Gastroesophageal sphincter (tissue), 3 donors: ENCODE data around the gene CPT1C.

ENCODE experiments used
- EP300 ChIP-seq: sonication (generic); formaldehyde crosslinking; IDR thresholded peaks from one replicate; pipeline ENCODE4 v1.6.1; 2017; ENCODE audit warnings: antibody characterized with exemption, mild to moderate bottlenecking
- POLR2A ChIP-seq, 2 donors: fragments of 450-650 bp; IDR thresholded peaks; one replicate each; pipeline ENCODE4 v1.6.1; 2017; ENCODE audit warnings: antibody characterized with exemption in 2 of 2, mild to moderate bottlenecking in 2 of 2, moderate library complexity in 1 of 2
- POLR2AphosphoS5 ChIP-seq: sonication (generic); formaldehyde crosslinking; IDR thresholded peaks from one replicate; pipeline ENCODE4 v1.6.1; 2017; ENCODE audit warnings: antibody characterized with exemption
- TF ChIP-seq, protein P1 (sequence below), 4 experiments: fragments of 200-600 bp in 2 of 4; fragments of 450-650 bp in 2 of 4; sonication (generic) in 1 of 4; IDR thresholded peaks; one replicate each; pipeline ENCODE4 v1.5.1; 2017 to 2019; ENCODE audit warnings: antibody characterized with exemption in 4 of 4, mild to moderate bottlenecking in 2 of 4, moderate library complexity in 2 of 4

DNA sequence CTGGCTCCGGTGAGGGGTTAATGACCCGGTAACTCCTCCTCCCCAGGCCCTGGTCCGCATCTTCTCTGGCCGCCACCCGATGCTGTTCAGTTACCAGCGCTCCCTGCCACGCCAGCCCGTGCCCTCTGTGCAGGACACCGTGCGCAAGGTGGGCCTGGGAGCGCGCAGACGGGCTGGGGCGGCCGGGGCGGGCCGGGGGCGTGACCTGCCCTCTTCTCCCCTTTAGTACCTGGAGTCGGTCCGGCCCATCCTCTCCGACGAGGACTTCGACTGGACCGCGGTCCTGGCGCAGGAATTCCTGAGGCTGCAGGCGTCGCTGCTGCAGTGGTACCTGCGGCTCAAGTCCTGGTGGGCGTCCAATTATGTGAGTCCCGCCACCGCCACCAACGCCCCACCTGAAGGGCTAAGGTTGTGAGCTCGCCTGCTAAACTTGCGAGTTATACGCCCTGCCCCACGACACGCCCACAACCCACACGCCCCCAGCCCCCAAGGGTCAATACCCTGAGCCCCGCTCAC lies 10.4 kb downstream of the CPT1C start:
- TF ChIP-seq, protein P1, sequence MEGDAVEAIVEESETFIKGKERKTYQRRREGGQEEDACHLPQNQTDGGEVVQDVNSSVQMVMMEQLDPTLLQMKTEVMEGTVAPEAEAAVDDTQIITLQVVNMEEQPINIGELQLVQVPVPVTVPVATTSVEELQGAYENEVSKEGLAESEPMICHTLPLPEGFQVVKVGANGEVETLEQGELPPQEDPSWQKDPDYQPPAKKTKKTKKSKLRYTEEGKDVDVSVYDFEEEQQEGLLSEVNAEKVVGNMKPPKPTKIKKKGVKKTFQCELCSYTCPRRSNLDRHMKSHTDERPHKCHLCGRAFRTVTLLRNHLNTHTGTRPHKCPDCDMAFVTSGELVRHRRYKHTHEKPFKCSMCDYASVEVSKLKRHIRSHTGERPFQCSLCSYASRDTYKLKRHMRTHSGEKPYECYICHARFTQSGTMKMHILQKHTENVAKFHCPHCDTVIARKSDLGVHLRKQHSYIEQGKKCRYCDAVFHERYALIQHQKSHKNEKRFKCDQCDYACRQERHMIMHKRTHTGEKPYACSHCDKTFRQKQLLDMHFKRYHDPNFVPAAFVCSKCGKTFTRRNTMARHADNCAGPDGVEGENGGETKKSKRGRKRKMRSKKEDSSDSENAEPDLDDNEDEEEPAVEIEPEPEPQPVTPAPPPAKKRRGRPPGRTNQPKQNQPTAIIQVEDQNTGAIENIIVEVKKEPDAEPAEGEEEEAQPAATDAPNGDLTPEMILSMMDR (IDR thresholded peaks at IDR 0.05), result no peak
- TF ChIP-seq EP300, result no peak
- no peak for TF ChIP-seq POLR2A (IDR thresholded peaks at IDR 0.05)
- no peak for TF ChIP-seq POLR2AphosphoS5
